ENCODE data around the gene ATP1B1.

DNA sequence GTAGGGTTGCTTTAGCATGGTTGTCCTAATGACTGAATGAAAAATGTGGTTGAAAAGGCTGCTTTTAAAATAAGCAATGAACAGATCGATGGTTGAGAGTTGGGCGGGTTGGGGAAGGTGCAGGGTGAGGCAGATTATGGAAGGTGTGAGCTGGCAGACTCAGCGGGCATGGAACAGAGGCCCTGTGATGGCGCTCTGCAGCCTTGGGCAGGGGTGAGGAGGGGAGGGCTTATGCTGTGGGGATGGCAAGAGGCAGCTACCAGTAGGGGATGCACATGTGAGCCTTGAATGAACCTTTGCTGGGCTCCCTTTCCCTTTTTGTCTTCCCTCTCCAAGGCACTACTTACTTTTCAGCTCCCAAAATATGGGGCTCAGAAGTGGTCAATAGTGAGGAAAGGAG, 30.9 kb downstream of the ATP1B1 start:
- TF ChIP-seq POLR2AphosphoS5 (IDR thresholded peaks at IDR 0.05): no peak
- TF ChIP-seq, protein P1, sequence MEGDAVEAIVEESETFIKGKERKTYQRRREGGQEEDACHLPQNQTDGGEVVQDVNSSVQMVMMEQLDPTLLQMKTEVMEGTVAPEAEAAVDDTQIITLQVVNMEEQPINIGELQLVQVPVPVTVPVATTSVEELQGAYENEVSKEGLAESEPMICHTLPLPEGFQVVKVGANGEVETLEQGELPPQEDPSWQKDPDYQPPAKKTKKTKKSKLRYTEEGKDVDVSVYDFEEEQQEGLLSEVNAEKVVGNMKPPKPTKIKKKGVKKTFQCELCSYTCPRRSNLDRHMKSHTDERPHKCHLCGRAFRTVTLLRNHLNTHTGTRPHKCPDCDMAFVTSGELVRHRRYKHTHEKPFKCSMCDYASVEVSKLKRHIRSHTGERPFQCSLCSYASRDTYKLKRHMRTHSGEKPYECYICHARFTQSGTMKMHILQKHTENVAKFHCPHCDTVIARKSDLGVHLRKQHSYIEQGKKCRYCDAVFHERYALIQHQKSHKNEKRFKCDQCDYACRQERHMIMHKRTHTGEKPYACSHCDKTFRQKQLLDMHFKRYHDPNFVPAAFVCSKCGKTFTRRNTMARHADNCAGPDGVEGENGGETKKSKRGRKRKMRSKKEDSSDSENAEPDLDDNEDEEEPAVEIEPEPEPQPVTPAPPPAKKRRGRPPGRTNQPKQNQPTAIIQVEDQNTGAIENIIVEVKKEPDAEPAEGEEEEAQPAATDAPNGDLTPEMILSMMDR (IDR thresholded peaks at IDR 0.05 in 8 of 11, conservative IDR thresholded peaks at IDR 0.05 in 3 of 11): no peak
- TF ChIP-seq POLR2A (IDR thresholded peaks at IDR 0.05): no peak

Measured in spleen (tissue), 7 donors.